ENCODE results near the gene SYNGR1. TPM values are rescaled to one million over a fixed set of nuclear protein-coding genes. Genes with fewer than 3 reads are reported as not detected.

Gene SYNGR1
- polyA plus RNA-seq, 1 donor: 11.2 TPM

- no peaks in the 10 kb centered on the region for H3K36me3 ChIP-seq (ENCODE audit: control insufficient read depth, insufficient read depth, low read length)
- H3K4me3 ChIP-seq (ENCODE audit: low read length): no peak overlapping the region
- no CpG with 5 or more reads among the region's 7 CpGs for WGBS (ENCODE audit: insufficient coverage, low lambda C conversion rate)
- H3K27me3 ChIP-seq (ENCODE audit: control insufficient read depth, insufficient read depth, low read length): no peaks in the 10 kb centered on the region
- H3K27ac ChIP-seq (ENCODE audit: low read length): no peak overlapping the region
- H3K4me1 ChIP-seq (ENCODE audit: control insufficient read depth, insufficient read depth, low read length): no peaks in the 10 kb centered on the region
- no peaks in the 10 kb centered on the region for H3K9me3 ChIP-seq (ENCODE audit: control insufficient read depth, low read depth, low read length)
- DNase-seq: no peak
Observed at GRCh38 chr22:39361496-39361895, 11.7 kb downstream of the SYNGR1 start.

- Histone ChIP-seq H3K4me1 (ENCODE audit: control insufficient read depth, insufficient read depth, low read length) (no peaks in the 10 kb centered on the region), H3K27ac (ENCODE audit: low read length) (no peak overlapping the region), H3K36me3 (ENCODE audit: control insufficient read depth, insufficient read depth, low read length) (no peaks in the 10 kb centered on the region), H3K4me3 (ENCODE audit: low read length) (no peak overlapping the region), H3K9me3 (ENCODE audit: control insufficient read depth, low read depth, low read length) (no peaks in the 10 kb centered on the region), H3K27me3 (ENCODE audit: control insufficient read depth, insufficient read depth, low read length) (no peaks in the 10 kb centered on the region)
- no peak for DNase-seq
- WGBS (ENCODE audit: insufficient coverage, low lambda C conversion rate): no CpG with 5 or more reads among the region's 11 CpGs
Observed at GRCh38 chr22:39362271-39362670, 12.5 kb downstream of the SYNGR1 start.

- H3K27me3 ChIP-seq (ENCODE audit: control insufficient read depth, insufficient read depth, low read length): no peaks in the 10 kb centered on the region
- DNase-seq: no peak
- H3K4me3 ChIP-seq (ENCODE audit: low read length): no peak overlapping the region
- no peaks in the 10 kb centered on the region for H3K9me3 ChIP-seq (ENCODE audit: control insufficient read depth, low read depth, low read length)
- H3K27ac ChIP-seq (ENCODE audit: low read length): no peak overlapping the region
- no CpG with 5 or more reads among the region's 4 CpGs for WGBS (ENCODE audit: insufficient coverage, low lambda C conversion rate)
- no peaks in the 10 kb centered on the region for H3K36me3 ChIP-seq (ENCODE audit: control insufficient read depth, insufficient read depth, low read length)
- no peaks in the 10 kb centered on the region for H3K4me1 ChIP-seq (ENCODE audit: control insufficient read depth, insufficient read depth, low read length)
Observed at GRCh38 chr22:39362932-39363331, 13.1 kb downstream of the SYNGR1 start.

- no peak for DNase-seq
- Histone ChIP-seq H3K4me3 (ENCODE audit: low read length) (no peak overlapping the region), H3K36me3 (ENCODE audit: control insufficient read depth, insufficient read depth, low read length) (no peaks in the 10 kb centered on the region), H3K27ac (ENCODE audit: low read length) (no peak overlapping the region), H3K4me1 (ENCODE audit: control insufficient read depth, insufficient read depth, low read length) (no peaks in the 10 kb centered on the region), H3K27me3 (ENCODE audit: control insufficient read depth, insufficient read depth, low read length) (no peaks in the 10 kb centered on the region), H3K9me3 (ENCODE audit: control insufficient read depth, low read depth, low read length) (no peaks in the 10 kb centered on the region)
- no CpG with 5 or more reads among the region's 19 CpGs for WGBS (ENCODE audit: insufficient coverage, low lambda C conversion rate)
Observed at GRCh38 chr22:39363751-39364515, 14.1 kb downstream of the SYNGR1 start.

GRCh38 chr22:39364714-39365491 is 15.1 kb downstream of the SYNGR1 start:
- H3K4me1 ChIP-seq (ENCODE audit: control insufficient read depth, insufficient read depth, low read length): no peaks in the 10 kb centered on the region
- 84% methylated on average over 4 of the region's 11 CpGs for WGBS (ENCODE audit: insufficient coverage, low lambda C conversion rate)

GRCh38 chr22:39365492-39365780 is 15.6 kb downstream of the SYNGR1 start:
- Histone ChIP-seq H3K36me3 (ENCODE audit: control insufficient read depth, insufficient read depth, low read length) (no peaks in the 10 kb centered on the region), H3K9me3 (ENCODE audit: control insufficient read depth, low read depth, low read length) (no peaks in the 10 kb centered on the region), H3K4me3 (ENCODE audit: low read length) (no peak overlapping the region), H3K27ac (ENCODE audit: low read length) (no peak overlapping the region), H3K4me1 (ENCODE audit: control insufficient read depth, insufficient read depth, low read length) (no peaks in the 10 kb centered on the region), H3K27me3 (ENCODE audit: control insufficient read depth, insufficient read depth, low read length) (no peaks in the 10 kb centered on the region)
- no peak for DNase-seq
- no CpG with 5 or more reads among the region's 3 CpGs for WGBS (ENCODE audit: insufficient coverage, low lambda C conversion rate)

More at GRCh38 chr22:39364714-39365491, 15.1 kb downstream of the SYNGR1 start:
- Histone ChIP-seq H3K4me3 (ENCODE audit: low read length) (no peak overlapping the region), H3K9me3 (ENCODE audit: control insufficient read depth, low read depth, low read length) (no peaks in the 10 kb centered on the region), H3K27ac (ENCODE audit: low read length) (no peak overlapping the region), H3K36me3 (ENCODE audit: control insufficient read depth, insufficient read depth, low read length) (no peaks in the 10 kb centered on the region), H3K27me3 (ENCODE audit: control insufficient read depth, insufficient read depth, low read length) (no peaks in the 10 kb centered on the region)
- no peak for DNase-seq

GRCh38 chr22:39367035-39367434 is 17.2 kb downstream of the SYNGR1 start:
- H3K36me3 ChIP-seq (ENCODE audit: control insufficient read depth, insufficient read depth, low read length): no peaks in the 10 kb centered on the region
- WGBS (ENCODE audit: insufficient coverage, low lambda C conversion rate): 43% methylated on average over 2 of the region's 9 CpGs
- DNase-seq: no peak

GRCh38 chr22:39368461-39368911 is 18.7 kb downstream of the SYNGR1 start:
- no peak for DNase-seq
- no CpG with 5 or more reads among the region's 9 CpGs for WGBS (ENCODE audit: insufficient coverage, low lambda C conversion rate)

More at GRCh38 chr22:39367035-39367434, 17.2 kb downstream of the SYNGR1 start:
- H3K27me3 ChIP-seq (ENCODE audit: control insufficient read depth, insufficient read depth, low read length): no peaks in the 10 kb centered on the region
- H3K4me3 ChIP-seq (ENCODE audit: low read length): no peak overlapping the region
- no peaks in the 10 kb centered on the region for H3K9me3 ChIP-seq (ENCODE audit: control insufficient read depth, low read depth, low read length)
- no peak overlapping the region for H3K27ac ChIP-seq (ENCODE audit: low read length)
- H3K4me1 ChIP-seq (ENCODE audit: control insufficient read depth, insufficient read depth, low read length): no peaks in the 10 kb centered on the region

GRCh38 chr22:39369186-39369585 is 19.4 kb downstream of the SYNGR1 start:
- Histone ChIP-seq H3K27ac (ENCODE audit: low read length) (no peak overlapping the region), H3K4me3 (ENCODE audit: low read length) (no peak overlapping the region), H3K4me1 (ENCODE audit: control insufficient read depth, insufficient read depth, low read length) (no peaks in the 10 kb centered on the region), H3K36me3 (ENCODE audit: control insufficient read depth, insufficient read depth, low read length) (no peaks in the 10 kb centered on the region), H3K27me3 (ENCODE audit: control insufficient read depth, insufficient read depth, low read length) (no peaks in the 10 kb centered on the region), H3K9me3 (ENCODE audit: control insufficient read depth, low read depth, low read length) (no peaks in the 10 kb centered on the region)
- no CpG with 5 or more reads among the region's 6 CpGs for WGBS (ENCODE audit: insufficient coverage, low lambda C conversion rate)
- DNase-seq: no peak

More at GRCh38 chr22:39368461-39368911, 18.7 kb downstream of the SYNGR1 start:
- no peaks in the 10 kb centered on the region for H3K36me3 ChIP-seq (ENCODE audit: control insufficient read depth, insufficient read depth, low read length)
- no peak overlapping the region for H3K27ac ChIP-seq (ENCODE audit: low read length)
- H3K9me3 ChIP-seq (ENCODE audit: control insufficient read depth, low read depth, low read length): no peaks in the 10 kb centered on the region
- H3K4me3 ChIP-seq (ENCODE audit: low read length): no peak overlapping the region
- no peaks in the 10 kb centered on the region for H3K27me3 ChIP-seq (ENCODE audit: control insufficient read depth, insufficient read depth, low read length)
- no peaks in the 10 kb centered on the region for H3K4me1 ChIP-seq (ENCODE audit: control insufficient read depth, insufficient read depth, low read length)

- H3K9me3 ChIP-seq (ENCODE audit: control insufficient read depth, low read depth, low read length): no peaks in the 10 kb centered on the region
- H3K27ac ChIP-seq (ENCODE audit: low read length): no peak overlapping the region
- no peaks in the 10 kb centered on the region for H3K4me1 ChIP-seq (ENCODE audit: control insufficient read depth, insufficient read depth, low read length)
- H3K36me3 ChIP-seq (ENCODE audit: control insufficient read depth, insufficient read depth, low read length): no peaks in the 10 kb centered on the region
- H3K4me3 ChIP-seq (ENCODE audit: low read length): no peak overlapping the region
- H3K27me3 ChIP-seq (ENCODE audit: control insufficient read depth, insufficient read depth, low read length): no peaks in the 10 kb centered on the region
- no CpG with 5 or more reads among the region's 3 CpGs for WGBS (ENCODE audit: insufficient coverage, low lambda C conversion rate)
- no peak for DNase-seq
Observed at GRCh38 chr22:39369586-39369985, 19.8 kb downstream of the SYNGR1 start.
